Left lung (tissue), 14 donors: Measurements from ENCODE around the gene SSR1. TPM values are rescaled to one million over a fixed set of nuclear protein-coding genes. Genes with fewer than 3 reads are reported as not detected.
"Not testable (repeated sequence)": the region's sequence is repeated elsewhere in the genome, so short reads cannot be mapped to it uniquely, and the experiment has no call there.

Experiments
- ATAC-seq: fragments of 200-7000 bp; cut with Tn5 transposase; one replicate; pipeline ENCODE4 v1.9.1; 2020; ENCODE audit warnings: moderate library complexity
- DNase-seq, 4 donors: peaks; one replicate each; pipeline ENCODE4 v3.0.0-alpha.2; 2013 to 2020
- H3K27ac ChIP-seq, 2 donors: fragments of 200-600 bp; sonication (generic) in 1 of 2; one replicate each; pipeline versions ENCODE4 v1.5.0 to v1.8.0; 2020 to 2021
- H3K27me3 ChIP-seq, 2 donors: fragments of 200-600 bp; sonication (generic) in 1 of 2; one replicate each; pipeline versions ENCODE4 v1.5.0 to v1.8.0; 2020 to 2021
- H3K36me3 ChIP-seq, 2 donors: fragments of 200-600 bp; sonication (generic) in 1 of 2; one replicate each; pipeline versions ENCODE4 v1.5.0 to v1.8.0; 2020 to 2021
- H3K4me1 ChIP-seq, 2 donors: fragments of 200-600 bp; one replicate each; pipeline ENCODE4 v1.8.0; 2021
- H3K4me3 ChIP-seq, 2 donors: fragments of 200-600 bp; sonication (generic) in 1 of 2; one replicate each; pipeline versions ENCODE4 v1.5.0 to v1.8.0; 2020 to 2021; ENCODE audit warnings: mild to moderate bottlenecking in 1 of 2
- H3K9me3 ChIP-seq, 2 donors: fragments of 200-600 bp; sonication (generic) in 1 of 2; one replicate each; pipeline versions ENCODE4 v1.5.0 to v1.8.0; 2020 to 2021
- intact Hi-C, 2 donors: fragments of 100-400 bp; cut with DNase I; formaldehyde crosslinking; loops; one replicate each; pipeline versions ENCODE4 v1.11.2 to v1.14.2; 2022
- long read RNA-seq, 12 donors: library from polyadenylated mRNA in 2 of 12; unstranded in 2 of 12; transcript quantifications; one replicate each; pipeline ENCODE4 v2.0.0 and lab custom pipeline, GENCODE V29; 2019 to 2026
- polyA plus RNA-seq, 6 donors: library from polyadenylated mRNA; unstranded; fragments of 120-200 nt; gene quantifications; one replicate each; pipeline ENCODE4 v1.2.1, GENCODE V29; 2013; ENCODE audit not compliant: insufficient read length in 6 of 6
- total RNA-seq, 2 donors: library from RNA; stranded (reverse); fragmentation: NEBNext Ultra II Directional; extraction: Animal tissue kit (Norgen Biotek cat#: 25700); gene quantifications; one replicate each; pipeline ENCODE4 v1.2.1, GENCODE V29; 2021
- TF ChIP-seq, protein P1 (sequence below), 2 donors: fragments of 200-600 bp; sonication (generic) in 1 of 2; IDR thresholded peaks; one replicate each; pipeline versions ENCODE4 v1.5.0 to v1.8.0; 2021; ENCODE audit warnings: antibody characterized with exemption in 2 of 2
- donor health status: DM: no; HTN: yes; CAD: no.
- donor health status: DM: no; HTN: no; CAD: no.

The SSR1 gene
- 100 to 1,000 TPM; 155 to 247 TPM for total RNA-seq
- 100 to 1,000 TPM; 111 to 141 (median 123) TPM for polyA plus RNA-seq
- long read RNA-seq, donor 1, full-length matches to known transcripts, result 30 of 51 reads
- long read RNA-seq, donor 1, partial matches to known transcripts, result 21 of 51 reads
- long read RNA-seq, donor 1, other reads (novel, unspliced or antisense), result 0 of 51 reads
- long read RNA-seq, donor 2, full-length matches to known transcripts, result 24 of 31 reads
- long read RNA-seq, donor 2, partial matches to known transcripts, result 7 of 31 reads
- long read RNA-seq, donor 2, other reads (novel, unspliced or antisense), result 0 of 31 reads
- long read RNA-seq, donor 3, full-length matches to known transcripts, result 20 of 20 reads
- long read RNA-seq, donor 3, partial matches to known transcripts, result 0 of 20 reads
- long read RNA-seq, donor 3, other reads (novel, unspliced or antisense), result 0 of 20 reads
- long read RNA-seq, donor 4, full-length matches to known transcripts, result 49 of 59 reads
- long read RNA-seq, donor 4, partial matches to known transcripts, result 3 of 59 reads
- long read RNA-seq, donor 4, other reads (novel, unspliced or antisense), result 7 of 59 reads
- long read RNA-seq, donor 5, full-length matches to known transcripts, result 20 of 25 reads
- long read RNA-seq, donor 5, partial matches to known transcripts, result 5 of 25 reads
- long read RNA-seq, donor 5, other reads (novel, unspliced or antisense), result 0 of 25 reads
- long read RNA-seq, donor 6, full-length matches to known transcripts, result 26 of 26 reads
- long read RNA-seq, donor 6, partial matches to known transcripts, result 0 of 26 reads
- long read RNA-seq, donor 6, other reads (novel, unspliced or antisense), result 0 of 26 reads
- long read RNA-seq, donor 7, full-length matches to known transcripts, result 15 of 15 reads
- long read RNA-seq, donor 7, partial matches to known transcripts, result 0 of 15 reads
- long read RNA-seq, donor 7, other reads (novel, unspliced or antisense), result 0 of 15 reads
- long read RNA-seq, donor 8, full-length matches to known transcripts, result 19 of 19 reads
- long read RNA-seq, donor 8, partial matches to known transcripts, result 0 of 19 reads
- long read RNA-seq, donor 8, other reads (novel, unspliced or antisense), result 0 of 19 reads
- long read RNA-seq, donor 9, full-length matches to known transcripts, result 2 of 2 reads
- long read RNA-seq, donor 9, partial matches to known transcripts, result 0 of 2 reads
- long read RNA-seq, donor 9, other reads (novel, unspliced or antisense), result 0 of 2 reads
- long read RNA-seq, donor 10, full-length matches to known transcripts, result 82 of 92 reads
- long read RNA-seq, donor 10, partial matches to known transcripts, result 2 of 92 reads
- long read RNA-seq, donor 10, other reads (novel, unspliced or antisense), result 8 of 92 reads
- long read RNA-seq, donor 11, full-length matches to known transcripts, result 16 of 21 reads
- long read RNA-seq, donor 11, partial matches to known transcripts, result 0 of 21 reads
- long read RNA-seq, donor 11, other reads (novel, unspliced or antisense), result 5 of 21 reads
- long read RNA-seq, donor 12, full-length matches to known transcripts, result 25 of 30 reads
- long read RNA-seq, donor 12, partial matches to known transcripts, result 5 of 30 reads
- long read RNA-seq, donor 12, other reads (novel, unspliced or antisense), result 0 of 30 reads

DNA sequence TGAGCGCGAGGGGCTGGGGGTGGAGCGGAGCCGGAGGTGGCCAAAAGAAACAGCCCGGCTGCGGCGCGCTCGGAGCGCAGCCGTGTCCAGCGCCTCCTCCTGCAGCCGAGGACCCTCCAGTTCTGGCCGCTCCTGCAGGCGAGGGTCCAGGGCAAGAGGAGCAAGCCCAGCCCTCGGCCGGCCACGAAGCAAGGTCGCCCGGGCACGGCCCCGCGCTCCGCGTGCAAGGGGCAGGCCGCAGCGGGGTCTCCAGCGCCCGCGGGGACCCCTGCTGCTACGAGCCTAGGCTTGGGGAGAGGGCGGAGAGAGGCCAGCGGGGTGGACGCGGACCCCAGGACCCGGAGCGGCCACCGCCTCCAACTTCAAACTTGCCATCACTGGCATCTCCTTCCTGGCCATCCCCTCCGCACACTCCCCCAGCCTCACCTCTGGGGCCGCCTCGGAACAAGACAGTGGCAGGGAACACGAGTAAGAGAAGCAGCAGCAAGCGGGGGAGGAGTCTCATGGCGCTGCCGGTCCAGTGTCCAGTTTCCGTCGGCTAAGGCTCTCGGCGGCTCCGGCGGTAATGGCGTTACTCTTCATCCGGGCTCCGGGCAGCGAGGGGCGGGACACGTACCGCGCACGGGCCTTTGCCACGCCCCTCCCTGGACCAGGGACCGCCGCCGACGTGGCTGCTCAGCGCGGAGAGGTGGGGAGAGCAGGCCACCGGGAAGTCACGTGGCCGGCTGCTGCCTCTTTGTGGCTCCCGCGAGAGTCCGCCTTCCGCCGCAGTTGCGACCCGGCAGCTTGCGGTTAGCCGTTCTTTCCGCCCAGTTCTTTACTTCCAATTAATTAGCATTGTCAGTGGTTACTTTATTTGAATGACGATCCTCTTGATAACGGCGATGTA, at the start of gene SSR1:
TSS of gene SSR1 (minus strand) at position 584 of the 889 bp plus-strand sequence. CDS start at position 505, 79 bp downstream.
- peak within 1 kb of the TSS; percentile 89 to 97 for H3K4me3 ChIP-seq
- H3K4me1 ChIP-seq, result peaks cover 7 to 49% of the 10 kb centered on the region in 2 donors
- no peaks in the 10 kb centered on the region for H3K27me3 ChIP-seq
- H3K36me3 ChIP-seq, result peaks cover 0 to 21% of the 10 kb centered on the region in 2 donors
- TF ChIP-seq, protein P1, sequence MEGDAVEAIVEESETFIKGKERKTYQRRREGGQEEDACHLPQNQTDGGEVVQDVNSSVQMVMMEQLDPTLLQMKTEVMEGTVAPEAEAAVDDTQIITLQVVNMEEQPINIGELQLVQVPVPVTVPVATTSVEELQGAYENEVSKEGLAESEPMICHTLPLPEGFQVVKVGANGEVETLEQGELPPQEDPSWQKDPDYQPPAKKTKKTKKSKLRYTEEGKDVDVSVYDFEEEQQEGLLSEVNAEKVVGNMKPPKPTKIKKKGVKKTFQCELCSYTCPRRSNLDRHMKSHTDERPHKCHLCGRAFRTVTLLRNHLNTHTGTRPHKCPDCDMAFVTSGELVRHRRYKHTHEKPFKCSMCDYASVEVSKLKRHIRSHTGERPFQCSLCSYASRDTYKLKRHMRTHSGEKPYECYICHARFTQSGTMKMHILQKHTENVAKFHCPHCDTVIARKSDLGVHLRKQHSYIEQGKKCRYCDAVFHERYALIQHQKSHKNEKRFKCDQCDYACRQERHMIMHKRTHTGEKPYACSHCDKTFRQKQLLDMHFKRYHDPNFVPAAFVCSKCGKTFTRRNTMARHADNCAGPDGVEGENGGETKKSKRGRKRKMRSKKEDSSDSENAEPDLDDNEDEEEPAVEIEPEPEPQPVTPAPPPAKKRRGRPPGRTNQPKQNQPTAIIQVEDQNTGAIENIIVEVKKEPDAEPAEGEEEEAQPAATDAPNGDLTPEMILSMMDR (IDR thresholded peaks at IDR 0.05), result no peak
- H3K9me3 ChIP-seq, result no peaks in the 10 kb centered on the region
- intact Hi-C loops, result no loop called here
- peak; percentile 95 to 100 (median 99) for DNase-seq
- H3K27ac ChIP-seq, result peak within 1 kb of the TSS; percentile 96 to 97
- peak; percentile 100 for ATAC-seq

DNA sequence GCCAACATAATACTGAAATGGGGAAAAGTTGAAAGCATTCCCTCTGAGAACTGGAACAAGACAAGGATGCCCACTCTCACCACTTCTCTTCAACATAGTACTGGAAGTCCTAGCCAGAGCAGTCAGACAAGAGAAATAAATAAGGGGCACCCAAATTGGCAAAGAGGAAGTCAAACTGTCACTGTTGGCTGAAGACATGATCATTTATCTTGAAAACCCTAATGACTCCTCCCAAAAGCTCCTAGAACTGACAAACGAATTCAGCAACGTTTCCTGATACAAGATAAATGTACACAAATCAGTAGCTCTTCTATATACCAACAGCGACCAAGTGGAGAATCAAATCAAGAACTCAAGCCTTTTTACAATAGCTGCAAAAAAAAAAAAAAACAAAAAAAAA, 38.9 kb upstream of the SSR1 start:
- H3K4me3 ChIP-seq, H3K9me3 ChIP-seq, intact Hi-C loops, H3K27ac ChIP-seq, ATAC-seq, H3K36me3 ChIP-seq, DNase-seq, H3K4me1 ChIP-seq, H3K27me3 ChIP-seq: not testable (repeated sequence)

DNA sequence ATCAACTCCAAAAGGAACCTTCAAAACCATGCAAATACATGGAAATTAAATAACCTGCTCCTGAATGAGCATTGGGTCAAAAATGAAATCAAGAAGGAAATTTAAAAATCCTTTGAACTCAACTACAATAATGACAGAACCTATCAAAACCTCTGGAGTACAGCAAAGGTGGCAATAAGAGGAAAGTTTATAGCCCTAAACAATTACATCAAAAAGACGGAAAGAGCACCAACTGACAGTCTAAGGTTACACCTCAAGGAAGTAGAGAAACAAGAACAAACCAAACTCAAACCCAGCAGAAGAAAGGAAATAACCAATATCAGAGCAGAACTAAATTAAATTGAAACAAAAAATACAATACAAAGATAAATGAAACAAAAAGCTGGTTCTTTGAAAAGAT, 37.6 kb upstream of the SSR1 start:
- ATAC-seq, H3K4me1 ChIP-seq, H3K4me3 ChIP-seq, H3K9me3 ChIP-seq, H3K27me3 ChIP-seq, intact Hi-C loops, DNase-seq, H3K27ac ChIP-seq, H3K36me3 ChIP-seq: not testable (repeated sequence)

DNA sequence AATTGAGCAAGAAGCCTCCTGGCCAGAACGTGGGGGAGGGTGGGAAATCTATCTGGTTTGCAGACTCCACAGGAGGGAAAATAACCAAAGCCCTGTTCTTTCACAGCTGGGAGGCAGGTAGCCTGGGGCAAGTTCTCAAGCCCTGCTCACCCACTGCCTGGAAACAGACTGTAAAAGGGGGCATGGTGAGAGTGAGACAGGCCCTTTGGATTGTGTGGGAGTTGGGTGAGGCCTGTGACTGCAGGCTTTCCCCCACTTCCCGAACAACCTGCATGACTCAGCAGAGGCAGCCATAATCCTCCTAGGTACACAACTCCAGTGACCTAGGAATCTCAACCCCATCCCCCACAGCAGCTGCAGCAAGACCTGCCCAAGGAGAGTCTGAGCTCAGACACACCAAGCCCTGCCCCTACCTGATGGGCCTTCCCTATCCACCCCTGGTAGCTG, 34.6 kb upstream of the SSR1 start:
- H3K36me3 ChIP-seq, H3K4me3 ChIP-seq, H3K27me3 ChIP-seq, H3K9me3 ChIP-seq, ATAC-seq, DNase-seq, H3K27ac ChIP-seq, intact Hi-C loops, H3K4me1 ChIP-seq: not testable (repeated sequence)

DNA sequence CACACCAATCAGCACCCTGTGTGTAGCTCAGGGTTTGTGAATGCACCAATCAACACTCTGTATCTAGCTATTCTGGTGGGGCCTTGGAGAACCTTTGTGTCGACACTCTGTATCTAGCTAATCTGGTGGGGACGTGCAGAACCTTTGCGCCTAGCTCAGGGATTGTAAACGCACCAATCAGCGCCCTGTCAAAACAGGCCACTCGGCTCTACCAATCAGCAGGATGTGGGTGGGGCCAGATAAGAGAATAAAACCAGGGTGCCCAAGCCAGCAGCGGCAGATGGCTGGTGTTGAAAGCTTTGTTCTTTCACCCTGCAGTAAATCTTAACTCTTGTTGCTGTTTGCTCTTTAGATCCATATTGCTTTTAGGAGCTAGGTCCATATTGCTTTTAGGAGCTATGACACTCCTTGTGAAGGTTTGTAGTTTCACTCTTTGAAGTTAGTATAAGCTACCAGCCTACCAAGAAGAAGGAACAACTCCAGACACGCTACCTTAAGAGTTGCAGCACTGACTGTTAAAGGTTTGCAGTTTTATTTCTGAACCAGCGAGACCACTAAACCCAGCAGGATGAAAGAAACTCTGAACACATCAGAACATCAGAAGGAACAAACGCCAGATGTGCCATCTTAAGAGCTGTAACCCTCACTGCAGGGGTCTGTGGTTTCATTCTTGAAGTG, 31.9 kb upstream of the SSR1 start:
- H3K4me3 ChIP-seq, H3K27ac ChIP-seq, intact Hi-C loops, H3K36me3 ChIP-seq, H3K9me3 ChIP-seq, H3K4me1 ChIP-seq, DNase-seq, ATAC-seq, H3K27me3 ChIP-seq: not testable (repeated sequence)
